ENCODE data around the gene SPATA25.

SPATA25 gene

GRCh38 chr20:45848969-45849582 is 38.3 kb downstream of the SPATA25 start:
- H3K4me3 ChIP-seq (IDR thresholded peaks at IDR 0.05; ENCODE audit: insufficient read depth, low read depth, low read length), result no peak overlapping the region
- H3K27ac ChIP-seq, result no peak overlapping the region
- no peak overlapping the region for H2AFZ ChIP-seq (ENCODE audit: low read depth)
- TF ChIP-seq CTCF (conservative IDR thresholded peaks at IDR 0.05; ENCODE audit: low read depth, low read length), result no peak
- H3K9ac ChIP-seq, result no peak overlapping the region
- H3K4me2 ChIP-seq, result no peak overlapping the region
- H3K27me3 ChIP-seq (ENCODE audit: insufficient read depth, low read depth), result no peaks in the 10 kb centered on the region
- H3K79me2 ChIP-seq (ENCODE audit: insufficient read depth, low read depth), result no peaks in the 10 kb centered on the region
- no peaks in the 10 kb centered on the region for H4K20me1 ChIP-seq (ENCODE audit: insufficient read depth)
- H3K4me1 ChIP-seq (ENCODE audit: low read depth, poor library complexity, severe bottlenecking), result no peaks in the 10 kb centered on the region
- no peaks in the 10 kb centered on the region for H3K36me3 ChIP-seq (ENCODE audit: insufficient read depth)

- Histone ChIP-seq H3K4me1 (ENCODE audit: low read depth, poor library complexity, severe bottlenecking) (no peaks in the 10 kb centered on the region), H2AFZ (ENCODE audit: low read depth) (no peak overlapping the region), H3K4me2 (no peak overlapping the region), H3K27me3 (ENCODE audit: insufficient read depth, low read depth) (no peaks in the 10 kb centered on the region), H4K20me1 (ENCODE audit: insufficient read depth) (no peaks in the 10 kb centered on the region), H3K36me3 (ENCODE audit: insufficient read depth) (no peaks in the 10 kb centered on the region), H3K79me2 (ENCODE audit: insufficient read depth, low read depth) (no peaks in the 10 kb centered on the region), H3K27ac (no peak overlapping the region), H3K9ac (no peak overlapping the region), H3K4me3 (IDR thresholded peaks at IDR 0.05; ENCODE audit: insufficient read depth, low read depth, low read length) (no peak overlapping the region)
- TF ChIP-seq CTCF (conservative IDR thresholded peaks at IDR 0.05; ENCODE audit: low read depth, low read length), result no peak
These were observed 39.0 kb downstream of the SPATA25 start for GRCh38 chr20:45848421-45848820.

- Histone ChIP-seq H3K27me3 (ENCODE audit: insufficient read depth, low read depth) (no peaks in the 10 kb centered on the region), H3K36me3 (ENCODE audit: insufficient read depth) (no peaks in the 10 kb centered on the region), H3K4me2 (no peak overlapping the region), H3K79me2 (ENCODE audit: insufficient read depth, low read depth) (no peaks in the 10 kb centered on the region), H4K20me1 (ENCODE audit: insufficient read depth) (no peaks in the 10 kb centered on the region), H3K27ac (no peak overlapping the region), H2AFZ (ENCODE audit: low read depth) (no peak overlapping the region), H3K9ac (no peak overlapping the region), H3K4me1 (ENCODE audit: low read depth, poor library complexity, severe bottlenecking) (no peaks in the 10 kb centered on the region), H3K4me3 (IDR thresholded peaks at IDR 0.05; ENCODE audit: insufficient read depth, low read depth, low read length) (no peak overlapping the region)
- no peak for TF ChIP-seq CTCF (conservative IDR thresholded peaks at IDR 0.05; ENCODE audit: low read depth, low read length)
These were observed 42.0 kb downstream of the SPATA25 start for GRCh38 chr20:45845452-45845851.

- H3K9ac ChIP-seq, result no peak overlapping the region
- no peak overlapping the region for H2AFZ ChIP-seq (ENCODE audit: low read depth)
- no peaks in the 10 kb centered on the region for H3K79me2 ChIP-seq (ENCODE audit: insufficient read depth, low read depth)
- no peak for TF ChIP-seq CTCF (conservative IDR thresholded peaks at IDR 0.05; ENCODE audit: low read depth, low read length)
- no peak overlapping the region for H3K27ac ChIP-seq
- H4K20me1 ChIP-seq (ENCODE audit: insufficient read depth), result no peaks in the 10 kb centered on the region
- no peaks in the 10 kb centered on the region for H3K4me1 ChIP-seq (ENCODE audit: low read depth, poor library complexity, severe bottlenecking)
- H3K4me3 ChIP-seq (IDR thresholded peaks at IDR 0.05; ENCODE audit: insufficient read depth, low read depth, low read length), result no peak overlapping the region
- H3K4me2 ChIP-seq, result no peak overlapping the region
- no peaks in the 10 kb centered on the region for H3K36me3 ChIP-seq (ENCODE audit: insufficient read depth)
- H3K27me3 ChIP-seq (ENCODE audit: insufficient read depth, low read depth), result no peaks in the 10 kb centered on the region
These were observed 43.9 kb downstream of the SPATA25 start for GRCh38 chr20:45843506-45843905.

Data from KMS-11 (cell line).